ENCODE results near the gene ATP8B4.

DNA sequence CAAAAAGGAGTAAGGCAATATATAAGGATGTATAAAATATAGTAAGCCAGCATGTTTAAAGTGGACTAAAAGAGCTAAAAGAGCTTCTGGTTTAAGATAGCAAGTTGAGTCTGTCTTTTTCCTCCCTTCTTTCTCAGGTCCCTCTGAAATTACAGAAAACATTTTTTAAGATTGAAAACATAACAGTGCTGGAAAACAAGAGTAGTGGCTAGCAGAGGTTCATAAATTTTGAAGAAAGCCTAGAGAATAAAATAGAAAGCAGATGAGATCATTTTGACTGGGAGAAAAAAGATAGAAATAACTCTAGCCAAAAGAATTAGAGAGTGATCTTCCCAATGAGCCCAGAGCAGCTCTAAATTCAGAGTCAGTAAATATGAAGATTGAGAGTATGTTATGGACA, 41.9 kb downstream of the ATP8B4 start:
- TF ChIP-seq CTCF (IDR thresholded peaks at IDR 0.05) (no peak), TCF7L2 (IDR thresholded peaks at IDR 0.05; ENCODE audit: low read depth, low read length) (no peak), POLR2AphosphoS5 (IDR thresholded peaks at IDR 0.05; ENCODE audit: low read depth, low read length) (no peak), SIN3A (IDR thresholded peaks at IDR 0.05; ENCODE audit: borderline replicate concordance, insufficient read depth, low read depth, low read length) (no peak)
- TF ChIP-seq, protein P1, sequence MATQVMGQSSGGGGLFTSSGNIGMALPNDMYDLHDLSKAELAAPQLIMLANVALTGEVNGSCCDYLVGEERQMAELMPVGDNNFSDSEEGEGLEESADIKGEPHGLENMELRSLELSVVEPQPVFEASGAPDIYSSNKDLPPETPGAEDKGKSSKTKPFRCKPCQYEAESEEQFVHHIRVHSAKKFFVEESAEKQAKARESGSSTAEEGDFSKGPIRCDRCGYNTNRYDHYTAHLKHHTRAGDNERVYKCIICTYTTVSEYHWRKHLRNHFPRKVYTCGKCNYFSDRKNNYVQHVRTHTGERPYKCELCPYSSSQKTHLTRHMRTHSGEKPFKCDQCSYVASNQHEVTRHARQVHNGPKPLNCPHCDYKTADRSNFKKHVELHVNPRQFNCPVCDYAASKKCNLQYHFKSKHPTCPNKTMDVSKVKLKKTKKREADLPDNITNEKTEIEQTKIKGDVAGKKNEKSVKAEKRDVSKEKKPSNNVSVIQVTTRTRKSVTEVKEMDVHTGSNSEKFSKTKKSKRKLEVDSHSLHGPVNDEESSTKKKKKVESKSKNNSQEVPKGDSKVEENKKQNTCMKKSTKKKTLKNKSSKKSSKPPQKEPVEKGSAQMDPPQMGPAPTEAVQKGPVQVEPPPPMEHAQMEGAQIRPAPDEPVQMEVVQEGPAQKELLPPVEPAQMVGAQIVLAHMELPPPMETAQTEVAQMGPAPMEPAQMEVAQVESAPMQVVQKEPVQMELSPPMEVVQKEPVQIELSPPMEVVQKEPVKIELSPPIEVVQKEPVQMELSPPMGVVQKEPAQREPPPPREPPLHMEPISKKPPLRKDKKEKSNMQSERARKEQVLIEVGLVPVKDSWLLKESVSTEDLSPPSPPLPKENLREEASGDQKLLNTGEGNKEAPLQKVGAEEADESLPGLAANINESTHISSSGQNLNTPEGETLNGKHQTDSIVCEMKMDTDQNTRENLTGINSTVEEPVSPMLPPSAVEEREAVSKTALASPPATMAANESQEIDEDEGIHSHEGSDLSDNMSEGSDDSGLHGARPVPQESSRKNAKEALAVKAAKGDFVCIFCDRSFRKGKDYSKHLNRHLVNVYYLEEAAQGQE (IDR thresholded peaks at IDR 0.05; ENCODE audit: insufficient read depth in 1 of 2, low read depth in 2 of 2, low read length in 1 of 2): no peak

Data from Panc1 (cell line).